Ascending aorta (tissue), 2 donors: Measurements from ENCODE around the gene TCTN1. TPM values are rescaled to one million over a fixed set of nuclear protein-coding genes. Genes with fewer than 3 reads are reported as not detected.

Experiments used
- DNase-seq, 2 donors: peaks; one replicate each; pipeline ENCODE4 v3.0.0-alpha.2; 2019; ENCODE audit warnings: low spot score in 2 of 2
- H3K27ac ChIP-seq, 2 donors: fragments of 200-600 bp; sonication (generic); one replicate each; pipeline ENCODE4 v1.5.1; 2016 to 2017; ENCODE audit warnings: mild to moderate bottlenecking in 1 of 2
- H3K27me3 ChIP-seq: fragments of 200-600 bp; sonication (generic); one replicate; pipeline ENCODE4 v1.5.1; 2017
- H3K36me3 ChIP-seq, 2 donors: fragments of 200-600 bp; sonication (generic); one replicate each; pipeline ENCODE4 v1.5.1; 2016
- H3K4me1 ChIP-seq, 2 donors: fragments of 200-600 bp; sonication (generic); one replicate each; pipeline ENCODE4 v1.5.1; 2016 to 2017; ENCODE audit warnings: mild to moderate bottlenecking in 1 of 2
- H3K4me3 ChIP-seq, 2 donors: fragments of 200-600 bp; sonication (generic); one replicate each; pipeline ENCODE4 v1.5.1; 2016 to 2017; ENCODE audit warnings: mild to moderate bottlenecking in 1 of 2
- H3K9me3 ChIP-seq, 2 donors: fragments of 200-600 bp; sonication (generic); one replicate each; pipeline ENCODE4 v1.5.1; 2016
- CTCF ChIP-seq, 3 experiments: fragments of 200-600 bp in 2 of 3; fragments of 450-650 bp in 1 of 3; sonication (generic) in 2 of 3; IDR thresholded peaks; one replicate each; pipeline ENCODE4 v1.5.1; 2016 to 2019; ENCODE audit warnings: antibody characterized with exemption in 3 of 3, mild to moderate bottlenecking in 1 of 3, moderate library complexity in 1 of 3
- intact Hi-C: fragments of 100-400 bp; cut with DNase I; formaldehyde crosslinking; loops from one replicate; pipeline ENCODE4 v1.15.1; 2023
- total RNA-seq: library from RNA; depleted of rRNA; stranded (reverse); fragments of >200 nt; gene quantifications from one replicate; pipeline ENCODE4 v1.1.0, GENCODE V29; 2016

Gene TCTN1
- total RNA-seq, 1 donor from 2014 or later, result 28.4 TPM

GRCh38 chr12:110619534-110619953 lies 5.6 kb downstream of the TCTN1 start:
- Histone ChIP-seq H3K4me3 (no peak overlapping the region), H3K27me3 (no peaks in the 10 kb centered on the region), H3K27ac (no peak overlapping the region), H3K4me1 (peaks cover 0 to under 1% of the 10 kb centered on the region in 2 donors), H3K9me3 (no peaks in the 10 kb centered on the region), H3K36me3 (no peaks in the 10 kb centered on the region)
- DNase-seq, result no peak
- TF ChIP-seq CTCF (IDR thresholded peaks at IDR 0.05), result no peak
- intact Hi-C loops, result loop anchor here (10.0 kb wide), 1 partner anchor 125 kb away; the partner anchor contains the start of gene PPP1CC

- DNase-seq, result no peak
- H3K9me3 ChIP-seq, result no peaks in the 10 kb centered on the region
- intact Hi-C loops, result no loop called here
- no peaks in the 10 kb centered on the region for H3K27me3 ChIP-seq
- no peak overlapping the region for H3K27ac ChIP-seq
- no peak for TF ChIP-seq CTCF (IDR thresholded peaks at IDR 0.05)
- peaks cover 0 to 3% of the 10 kb centered on the region in 2 donors for H3K36me3 ChIP-seq
- no peaks in the 10 kb centered on the region for H3K4me1 ChIP-seq
- H3K4me3 ChIP-seq, result no peak overlapping the region
Measured at GRCh38 chr12:110622582-110622981, 8.7 kb downstream of the TCTN1 start.

- no peaks in the 10 kb centered on the region for H3K9me3 ChIP-seq
- H3K4me3 ChIP-seq, result no peak overlapping the region
- TF ChIP-seq CTCF (IDR thresholded peaks at IDR 0.05), result no peak
- DNase-seq, result no peak
- H3K4me1 ChIP-seq, result no peaks in the 10 kb centered on the region
- intact Hi-C loops, result no loop called here
- H3K36me3 ChIP-seq, result peaks cover 7 to 27% of the 10 kb centered on the region in 2 donors
- no peaks in the 10 kb centered on the region for H3K27me3 ChIP-seq
- H3K27ac ChIP-seq, result no peak overlapping the region
Measured at GRCh38 chr12:110627500-110628195, 13.7 kb downstream of the TCTN1 start.

GRCh38 chr12:110635055-110635454 lies 21.1 kb downstream of the TCTN1 start:
- no peak overlapping the region for H3K27ac ChIP-seq
- H3K4me1 ChIP-seq, result no peaks in the 10 kb centered on the region
- no peak for TF ChIP-seq CTCF (IDR thresholded peaks at IDR 0.05)
- intact Hi-C loops, result no loop called here
- no peak for DNase-seq
- H3K4me3 ChIP-seq, result no peak overlapping the region
- H3K36me3 ChIP-seq, result peaks cover under 1 to 5% of the 10 kb centered on the region in 2 donors
- no peaks in the 10 kb centered on the region for H3K9me3 ChIP-seq
- H3K27me3 ChIP-seq, result no peaks in the 10 kb centered on the region

- H3K4me1 ChIP-seq, result peaks cover 0 to 3% of the 10 kb centered on the region in 2 donors
- no peak overlapping the region for H3K27ac ChIP-seq
- H3K9me3 ChIP-seq, result no peaks in the 10 kb centered on the region
- H3K27me3 ChIP-seq, result no peaks in the 10 kb centered on the region
- no peaks in the 10 kb centered on the region for H3K36me3 ChIP-seq
- no peak for DNase-seq
- no peak overlapping the region for H3K4me3 ChIP-seq
- intact Hi-C loops, result no loop called here
- no peak for TF ChIP-seq CTCF (IDR thresholded peaks at IDR 0.05)
Measured at GRCh38 chr12:110636516-110636915, 22.6 kb downstream of the TCTN1 start.
